ENCODE results near the gene RASA4.
"Not testable (repeated sequence)": the region's sequence is repeated elsewhere in the genome, so short reads cannot be mapped to it uniquely, and the experiment has no call there.

GRCh38 chr7:102643404-102643803 is 26.8 kb upstream of the RASA4 start:
- TF ChIP-seq POLR2A (IDR thresholded peaks at IDR 0.05); CTCF (IDR thresholded peaks at IDR 0.05 in 8 of 11, conservative IDR thresholded peaks at IDR 0.05 in 3 of 11); POLR2AphosphoS5 (IDR thresholded peaks at IDR 0.05): not testable (repeated sequence)
